Ammon's horn (tissue), 1 donor: ENCODE results near the gene UNC5C.
A peak's percentile ranks its signal among the peaks of the same experiment; 100 is the strongest.
"Not testable (repeated sequence)": the region's sequence is repeated elsewhere in the genome, so short reads cannot be mapped to it uniquely, and the experiment has no call there.

Source experiments
- DNase-seq: peaks from one replicate; pipeline ENCODE4 v3.0.0-alpha.2; 2016; ENCODE audit warnings: low spot score

Gene UNC5C

DNA sequence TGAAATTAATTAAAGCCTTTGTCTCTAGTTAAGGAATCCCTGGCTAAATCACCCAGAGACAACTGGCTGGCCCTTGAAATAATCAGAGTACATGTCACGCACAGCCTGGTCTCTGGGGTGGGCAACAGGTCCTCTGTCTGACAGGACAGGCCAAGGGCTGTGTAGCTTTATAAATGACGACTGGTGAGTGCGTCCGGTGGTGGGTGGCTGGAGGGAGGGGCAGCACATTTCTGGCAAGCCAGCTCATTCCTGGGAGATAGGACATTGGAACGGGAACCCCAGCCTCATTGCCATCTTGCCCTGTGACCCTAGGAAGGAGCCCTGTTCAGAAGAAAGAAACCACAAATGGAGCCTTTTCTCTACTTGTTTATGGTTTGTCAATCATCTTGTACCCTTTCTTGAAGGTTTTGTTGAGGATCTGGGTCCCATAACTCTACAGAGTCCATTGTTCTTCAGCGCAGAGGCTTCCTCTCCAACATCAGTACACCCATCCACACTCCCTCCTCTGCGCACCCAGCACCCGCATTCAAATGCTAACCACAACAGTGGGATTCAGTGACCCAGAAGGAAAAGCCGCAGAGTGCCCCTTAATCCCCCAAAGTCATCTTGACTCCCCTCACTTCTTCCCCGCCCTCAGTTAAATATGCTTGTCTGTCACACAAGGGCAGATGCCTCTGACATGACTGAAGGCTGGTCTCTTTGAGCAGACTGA, 368.1 kb downstream of the UNC5C start:
- no peak for DNase-seq

DNA sequence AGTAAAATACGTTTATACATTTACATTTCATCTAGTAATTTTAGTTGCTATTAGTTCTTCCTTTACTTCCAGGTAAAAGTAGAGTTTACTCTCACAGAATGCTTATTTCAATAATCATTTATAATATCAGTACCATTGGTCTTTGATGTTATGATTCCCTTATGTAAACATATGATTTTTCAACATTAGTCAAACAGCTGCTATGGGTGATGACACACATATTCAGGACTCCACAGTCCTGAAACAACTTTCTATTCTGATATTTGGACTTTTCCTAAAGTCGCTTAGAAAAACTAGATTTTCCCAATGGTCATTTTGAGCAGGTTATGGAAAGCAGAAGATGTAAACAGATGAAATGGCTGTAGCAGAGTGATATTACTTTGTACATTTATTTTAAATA, 369.8 kb downstream of the UNC5C start:
- no peak for DNase-seq

DNA sequence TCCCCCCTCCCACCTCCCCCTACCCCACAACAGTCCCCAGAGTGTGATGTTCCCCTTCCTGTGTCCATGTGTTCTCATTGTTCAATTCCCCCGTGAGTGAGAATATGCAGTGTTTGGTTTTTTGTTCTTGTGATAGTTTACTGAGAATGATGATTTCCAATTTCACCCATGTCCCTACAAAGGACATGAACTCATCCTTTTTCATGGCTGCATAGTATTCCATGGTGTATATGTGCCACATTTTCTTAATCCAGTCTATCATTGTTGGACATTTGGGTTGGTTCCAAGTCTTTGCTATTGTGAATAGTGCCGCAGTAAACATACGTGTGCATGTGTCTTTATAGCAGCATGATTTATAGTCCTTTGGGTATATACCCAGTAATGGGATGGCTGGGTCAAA, 377.4 kb downstream of the UNC5C start:
- DNase-seq, result not testable (repeated sequence)

DNA sequence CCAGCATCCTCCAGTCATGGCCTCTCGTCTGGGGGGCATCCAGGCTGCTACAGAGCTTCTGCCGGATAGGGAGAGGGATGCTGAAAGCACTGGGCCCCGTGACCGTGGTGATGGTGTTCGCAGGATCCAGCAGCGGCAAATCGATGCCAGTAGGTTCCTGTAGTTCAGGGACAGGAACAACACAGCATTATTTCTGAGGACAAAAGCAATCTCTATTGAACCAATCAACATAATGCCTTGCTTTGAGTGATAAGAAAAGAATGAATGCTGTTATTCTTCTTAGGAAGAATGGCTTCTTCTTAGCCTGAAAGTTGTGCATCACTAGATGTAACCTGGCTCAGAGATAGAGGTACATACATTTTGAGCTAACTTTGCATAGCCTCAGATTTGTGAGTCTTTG, 378.6 kb downstream of the UNC5C start:
- DNase-seq, result peak; percentile 88

DNA sequence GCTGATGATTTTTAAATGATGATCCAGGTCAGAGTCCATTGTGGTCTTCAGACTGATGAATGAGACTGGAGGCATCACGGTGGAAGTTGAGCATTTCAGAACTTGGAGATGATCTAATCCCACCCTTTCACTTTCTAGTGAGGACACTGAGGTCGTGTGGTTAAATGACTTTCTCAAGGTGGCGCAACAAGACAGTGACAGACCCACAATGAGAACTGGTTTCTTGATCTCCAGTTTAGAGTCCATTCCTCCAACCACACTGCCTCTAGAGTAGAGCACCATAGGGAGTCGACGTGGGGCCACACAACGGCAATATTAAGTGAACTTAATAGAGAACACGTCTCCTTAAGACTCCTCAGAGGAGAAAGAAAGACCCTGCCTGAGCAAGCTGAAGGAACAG, 381.0 kb downstream of the UNC5C start:
- DNase-seq, result no peak

DNA sequence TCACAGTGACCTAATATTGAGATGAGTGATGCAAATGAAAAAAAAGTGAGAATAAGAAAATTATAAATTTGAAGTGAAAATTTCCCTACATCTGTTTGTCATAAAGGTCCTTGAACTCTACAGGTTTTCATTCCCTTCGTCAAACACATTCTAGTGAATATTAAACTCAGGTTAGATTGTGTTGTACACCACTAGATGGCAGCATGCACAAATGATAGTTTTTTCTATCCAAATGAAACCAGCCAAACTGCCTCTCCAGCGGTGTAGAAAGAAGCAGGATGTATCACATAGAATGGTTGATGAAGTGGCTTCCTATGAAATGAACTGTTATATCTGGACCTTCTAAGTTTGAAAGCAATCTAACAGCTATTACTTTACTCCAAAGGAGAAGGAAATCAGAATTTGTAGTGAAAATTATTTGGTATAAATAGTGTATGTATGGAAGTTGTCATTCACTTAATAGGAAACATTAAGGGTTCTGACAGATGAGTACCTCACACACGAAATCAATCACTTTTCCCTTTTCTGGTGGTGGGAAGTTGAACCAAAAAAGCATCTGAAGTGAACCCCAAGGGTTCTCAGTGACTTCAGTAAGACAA, 382.7 kb downstream of the UNC5C start:
- DNase-seq, result peak; percentile 91

DNA sequence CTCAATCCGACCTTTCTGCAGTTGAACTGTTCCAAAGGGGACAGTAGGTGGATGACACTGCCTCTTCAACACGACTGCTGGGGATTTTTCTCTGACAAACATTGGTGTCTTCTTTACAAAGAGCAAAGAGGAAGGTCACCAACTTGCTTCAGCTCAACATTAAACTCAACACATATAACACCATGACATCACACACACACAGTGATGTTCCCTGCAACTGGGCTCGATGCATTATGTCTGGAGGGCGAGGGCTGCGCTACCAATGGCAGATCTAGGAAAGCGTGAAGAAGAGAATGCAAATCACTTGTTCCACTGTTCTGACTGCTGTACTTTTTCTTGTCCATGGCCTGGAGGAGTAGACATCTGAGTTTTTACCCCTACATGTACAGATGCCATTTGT, 385.9 kb downstream of the UNC5C start:
- no peak for DNase-seq

DNA sequence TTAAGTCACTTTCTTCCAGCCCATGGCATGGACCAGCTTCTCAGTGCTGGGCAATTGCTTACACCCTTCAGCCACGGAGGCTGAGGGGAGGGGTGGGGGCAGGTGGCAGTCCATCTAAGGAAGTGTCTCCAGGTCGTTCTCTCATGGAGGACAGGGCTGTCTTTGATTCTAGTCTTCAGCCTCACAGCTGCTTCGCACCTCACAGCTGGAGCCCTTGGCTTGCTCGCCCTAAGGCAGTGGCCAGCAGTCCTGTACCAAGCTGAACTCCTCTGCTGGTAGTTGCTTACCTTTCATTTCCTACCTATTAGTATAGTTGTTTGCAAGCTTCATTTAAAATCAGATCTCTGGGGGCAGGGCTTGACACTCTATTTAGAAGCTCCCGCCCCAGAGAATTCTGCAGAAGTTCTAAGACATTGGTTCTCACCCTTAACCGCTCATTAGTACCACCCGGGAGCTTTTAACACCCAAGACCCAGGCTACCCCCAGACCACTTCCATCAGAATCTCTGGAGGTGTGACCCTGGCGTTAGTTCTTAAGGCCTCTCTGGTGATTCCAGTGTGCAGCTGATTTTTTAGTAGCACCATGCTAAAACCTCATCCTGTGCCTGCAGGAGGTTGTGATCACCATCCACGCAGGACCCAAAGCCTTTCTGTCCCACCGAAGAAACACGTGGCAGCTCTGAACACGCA, 386.8 kb downstream of the UNC5C start:
- DNase-seq, result no peak

DNA sequence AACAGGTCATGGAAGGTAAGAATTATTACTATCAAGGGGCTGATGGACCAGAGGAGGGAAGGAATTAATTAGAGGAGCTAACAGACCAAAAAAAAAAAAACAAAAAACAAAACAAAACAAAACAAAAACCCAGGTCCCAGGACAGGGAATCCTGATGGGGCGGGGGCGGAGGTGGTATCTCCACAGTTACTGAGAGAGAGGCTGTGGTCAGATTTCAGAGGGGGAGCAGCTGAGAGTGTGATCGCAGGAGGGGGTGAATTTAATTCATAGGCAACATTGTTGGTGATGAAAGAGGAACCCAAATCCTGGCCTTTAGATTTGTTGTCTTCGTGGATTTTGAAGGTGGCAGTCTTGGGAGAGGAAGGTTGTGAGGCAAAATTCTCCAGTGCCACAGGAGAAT, 389.4 kb downstream of the UNC5C start:
- no peak for DNase-seq

DNA sequence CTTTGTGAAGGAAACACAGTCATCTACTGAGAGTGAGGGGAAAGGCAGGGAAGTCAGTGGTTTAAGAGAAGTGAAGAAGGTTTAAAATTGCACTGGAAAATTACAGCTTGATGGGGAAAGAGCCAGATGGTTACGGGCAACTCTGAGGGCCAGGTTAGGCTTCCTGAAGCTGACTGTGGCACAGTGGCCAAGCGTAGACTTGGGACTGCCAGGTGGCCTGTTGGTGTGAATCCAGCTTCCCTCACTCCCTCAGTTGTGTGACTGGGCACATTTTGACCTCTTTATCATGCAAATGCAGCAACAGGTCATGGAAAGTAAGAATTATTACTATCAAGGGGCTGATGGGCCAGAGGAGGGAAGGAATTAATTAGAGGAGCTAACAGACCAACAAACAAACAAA, 390.1 kb downstream of the UNC5C start:
- no peak for DNase-seq

DNA sequence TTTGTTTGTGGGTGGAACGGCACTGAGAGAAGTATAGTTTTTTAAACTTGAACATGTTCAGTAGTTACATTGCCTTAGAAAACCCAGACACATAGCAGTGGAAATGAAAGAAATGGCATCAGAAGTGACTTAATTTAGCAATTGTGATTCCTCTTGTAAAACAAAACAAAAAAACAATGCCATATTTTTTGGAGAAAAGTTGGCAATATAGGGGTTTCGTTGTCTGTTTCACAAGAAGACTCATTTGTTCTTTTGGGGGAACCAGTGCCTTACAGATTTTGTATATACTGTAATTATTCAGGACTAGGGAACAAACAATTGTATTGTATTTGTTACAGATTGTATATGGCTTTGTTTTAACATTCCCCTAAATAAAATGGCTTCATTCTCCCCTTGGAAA, 390.7 kb downstream of the UNC5C start:
- no peak for DNase-seq

DNA sequence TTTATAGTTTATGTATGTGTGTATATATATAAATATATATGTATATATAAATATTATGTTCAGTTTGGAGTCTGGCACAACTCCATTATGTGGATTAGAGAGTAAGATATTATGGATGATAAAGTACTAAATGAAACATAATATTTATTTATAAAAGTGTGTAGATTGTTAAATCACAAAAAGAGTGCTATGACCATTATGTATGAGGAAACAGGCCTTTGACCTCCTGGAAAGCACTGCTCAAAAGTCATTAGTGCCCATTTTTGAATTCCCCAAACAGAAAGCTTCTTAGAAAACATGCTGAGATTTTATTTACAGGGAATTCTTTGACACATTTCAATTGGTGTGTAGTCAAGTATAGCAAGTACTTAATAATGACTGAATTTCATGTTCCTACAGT, 391.2 kb downstream of the UNC5C start:
- no peak for DNase-seq

DNA sequence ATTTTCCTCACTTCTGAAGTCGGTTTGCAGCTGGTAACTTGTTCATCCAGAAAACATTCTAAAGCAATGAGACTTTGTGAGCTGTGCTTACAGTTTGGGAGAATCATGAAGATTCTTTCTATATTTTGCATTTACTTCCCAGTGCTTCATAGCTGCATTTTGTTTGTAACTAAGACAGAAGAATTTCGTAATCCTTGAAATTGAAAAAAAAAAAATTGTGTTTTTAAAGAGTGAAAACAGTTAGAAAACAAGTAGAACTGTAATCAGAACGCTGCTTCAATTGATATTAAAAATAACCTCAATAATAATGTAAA, 392.4 kb downstream of the UNC5C start:
- no peak for DNase-seq

DNA sequence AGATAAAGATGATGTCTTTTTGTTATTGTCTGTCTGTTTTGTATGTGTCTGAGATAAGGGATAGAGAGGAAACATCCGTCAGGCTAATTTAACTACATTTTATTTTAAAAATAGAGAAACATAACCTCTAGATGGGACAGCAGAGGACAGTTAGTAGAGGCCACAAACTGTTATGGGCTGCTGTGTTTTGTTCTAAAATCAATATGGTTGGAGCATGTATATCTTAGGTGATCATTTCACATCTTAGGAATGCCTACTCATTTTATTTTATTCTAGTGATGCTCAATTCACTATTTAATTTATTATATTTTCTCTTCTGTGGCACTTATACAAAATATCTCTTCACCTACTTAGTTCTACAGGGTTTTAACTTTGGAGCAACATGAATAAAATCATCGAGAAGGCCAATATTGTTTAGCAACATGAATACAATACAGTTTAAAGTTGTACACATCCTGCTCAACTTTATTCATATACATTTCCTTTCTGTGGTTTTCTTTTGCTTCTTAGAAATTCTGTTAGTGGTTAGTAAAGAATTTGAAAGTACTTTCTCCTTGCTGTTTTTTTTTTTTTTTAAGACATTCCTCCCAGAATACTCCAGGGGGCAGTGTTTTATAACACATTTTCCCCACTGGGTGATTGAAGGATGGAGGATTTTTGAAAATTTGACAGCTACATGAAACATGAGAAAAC, 392.9 kb downstream of the UNC5C start:
- DNase-seq, result no peak

DNA sequence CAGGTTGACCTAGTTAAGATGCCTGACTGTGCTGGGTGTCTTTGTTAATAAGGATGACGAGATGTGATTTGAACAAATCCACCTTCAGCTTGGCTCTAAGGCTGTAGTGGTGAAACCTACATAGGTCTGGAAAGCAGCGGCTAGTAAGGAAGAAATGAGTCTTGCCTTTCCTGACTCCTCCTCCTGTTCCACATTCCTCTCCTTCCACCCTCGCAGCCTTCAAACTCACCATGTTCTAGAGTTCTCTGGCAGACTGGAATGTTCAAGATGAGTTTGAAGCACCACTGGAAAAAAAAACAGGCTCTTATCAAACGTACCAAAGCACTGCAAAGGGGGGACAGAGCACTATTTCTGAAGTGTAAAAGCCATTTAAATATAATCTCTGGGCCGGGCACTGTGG, 395.6 kb downstream of the UNC5C start:
- no peak for DNase-seq

DNA sequence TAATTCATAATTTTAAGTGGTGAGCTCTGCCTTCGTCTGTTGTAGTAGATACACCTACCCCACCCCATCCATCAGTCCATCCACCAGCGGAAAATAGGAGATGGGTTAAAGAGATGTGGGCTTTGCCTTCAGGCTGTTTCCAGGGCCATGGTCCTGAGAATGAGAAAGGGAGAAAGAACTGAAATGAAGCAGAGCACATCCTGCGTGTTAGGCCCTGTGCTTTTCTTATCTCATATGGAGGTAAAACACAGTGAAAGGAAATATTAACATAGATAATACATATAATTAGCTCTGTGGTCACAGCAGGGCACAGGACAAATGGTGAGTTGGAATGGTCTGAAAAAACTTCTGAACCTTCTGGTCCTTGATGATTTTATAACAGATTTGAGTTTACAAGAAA, 397.5 kb downstream of the UNC5C start:
- DNase-seq, result no peak

DNA sequence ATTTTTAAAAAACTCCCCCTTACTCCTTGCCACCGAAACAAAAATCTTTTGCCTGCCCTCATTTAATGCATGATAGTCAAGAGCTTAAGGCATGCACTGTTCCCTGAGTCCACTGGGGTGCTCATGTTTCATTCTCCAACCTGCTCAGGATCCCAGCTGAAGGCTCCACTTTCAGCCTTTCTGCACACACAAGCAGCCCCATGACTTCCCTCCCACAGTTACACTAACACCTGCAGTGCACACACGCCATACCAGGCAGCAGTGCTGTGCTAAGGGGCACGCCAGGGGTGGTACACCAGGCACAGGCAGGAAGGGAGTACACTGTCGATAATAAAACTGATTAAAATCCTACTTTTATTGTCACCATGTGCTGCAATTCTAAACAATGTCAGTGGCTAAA, 405.8 kb downstream of the UNC5C start:
- DNase-seq, result no peak

DNA sequence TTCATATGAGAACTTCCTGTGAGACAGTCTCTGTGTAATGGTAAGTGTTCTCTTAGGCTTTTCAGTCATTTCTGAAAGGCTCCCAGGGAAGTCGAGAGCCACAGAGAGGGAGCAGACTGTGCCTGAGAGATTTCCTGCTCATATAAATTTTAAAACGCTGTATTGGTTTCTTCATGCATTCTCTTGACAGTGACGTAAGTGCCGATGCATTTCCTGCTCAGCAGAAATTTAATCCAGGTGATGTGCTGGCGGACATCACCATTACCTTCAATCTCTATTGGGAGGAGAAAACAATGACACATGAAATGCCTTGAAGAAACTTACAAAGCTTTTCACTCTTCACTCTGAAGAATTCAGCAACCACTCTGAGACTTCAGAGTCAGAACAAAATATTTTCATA, 407.4 kb downstream of the UNC5C start:
- DNase-seq, result no peak

DNA sequence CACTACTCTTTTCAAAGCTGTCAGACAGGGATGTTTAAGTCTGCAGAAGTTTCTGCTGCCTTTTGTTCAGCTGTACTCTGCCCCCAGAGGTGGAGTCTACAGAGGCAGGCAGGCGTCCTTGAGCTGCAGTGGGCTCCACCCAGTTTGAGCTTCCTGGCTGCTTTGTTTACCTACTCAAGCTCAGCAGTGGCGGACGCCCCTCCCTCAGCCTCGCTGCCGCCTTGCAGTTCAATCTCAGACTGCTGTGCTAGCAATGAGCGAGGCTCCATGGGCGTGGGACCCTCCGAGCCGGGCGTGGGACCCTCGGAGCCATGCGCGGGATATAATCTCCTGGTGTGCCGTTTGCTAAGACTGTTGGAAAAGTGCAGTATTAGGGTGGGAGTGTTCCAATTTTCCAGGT, 409.3 kb downstream of the UNC5C start:
- DNase-seq, result not testable (repeated sequence)

DNA sequence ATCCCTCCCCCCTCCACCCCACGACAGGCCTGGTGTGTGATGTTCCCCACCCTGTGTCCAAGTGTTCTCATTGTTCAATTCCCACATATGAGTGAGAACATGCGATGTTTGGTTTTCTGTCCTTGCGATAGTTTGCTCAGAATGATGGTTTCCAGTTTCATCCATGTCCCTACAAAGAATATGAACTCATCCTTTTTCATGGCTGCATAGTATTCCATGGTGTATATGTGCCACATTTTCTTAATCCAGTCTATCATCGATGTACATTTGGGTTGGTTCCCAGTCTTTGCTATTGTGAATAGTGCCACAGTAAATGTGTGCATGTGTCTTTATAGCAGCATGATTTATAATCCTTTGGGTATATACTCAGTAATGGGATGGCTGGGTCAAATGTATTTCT, 414.8 kb downstream of the UNC5C start:
- DNase-seq, result not testable (repeated sequence)

DNA sequence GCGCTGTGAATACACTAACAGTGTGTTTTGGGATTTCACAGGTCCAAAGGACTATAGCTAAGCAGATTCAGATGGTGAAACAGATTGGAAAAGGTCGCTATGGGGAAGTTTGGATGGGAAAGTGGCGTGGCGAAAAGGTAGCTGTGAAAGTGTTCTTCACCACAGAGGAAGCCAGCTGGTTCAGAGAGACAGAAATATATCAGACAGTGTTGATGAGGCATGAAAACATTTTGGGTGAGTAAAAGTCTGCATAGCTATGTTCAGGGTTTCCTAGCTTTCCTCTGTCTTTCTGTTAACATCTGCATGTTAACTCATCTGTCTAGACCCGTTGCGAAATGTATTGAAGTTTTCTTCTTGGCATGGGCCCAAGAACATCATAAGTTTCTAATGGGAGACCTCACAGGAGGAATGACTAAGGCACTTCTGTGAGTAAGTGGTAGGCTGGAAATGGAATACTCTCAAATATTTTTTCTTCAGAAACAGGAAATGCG, 418.9 kb downstream of the UNC5C start:
- DNase-seq, result peak; percentile 23

DNA sequence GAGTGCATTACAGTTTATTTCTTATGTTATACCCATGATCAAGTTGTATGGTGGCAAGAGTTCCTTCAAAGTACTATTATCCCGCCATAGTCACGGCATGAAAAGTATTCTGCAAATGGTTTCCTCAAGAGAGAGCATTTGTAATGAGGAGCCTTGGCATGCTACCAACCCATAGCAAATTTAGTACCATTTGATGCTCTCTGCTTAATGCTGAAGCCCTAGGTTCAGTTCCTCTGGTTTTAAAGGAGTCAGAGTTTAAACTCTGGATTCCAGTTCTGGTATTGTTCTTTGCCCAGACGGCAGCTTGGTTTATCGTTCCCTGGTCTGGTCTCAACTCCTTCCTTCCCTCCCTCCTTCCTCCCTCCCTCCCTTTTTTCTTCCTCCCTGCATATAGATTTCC, 419.7 kb downstream of the UNC5C start:
- DNase-seq, result no peak

DNA sequence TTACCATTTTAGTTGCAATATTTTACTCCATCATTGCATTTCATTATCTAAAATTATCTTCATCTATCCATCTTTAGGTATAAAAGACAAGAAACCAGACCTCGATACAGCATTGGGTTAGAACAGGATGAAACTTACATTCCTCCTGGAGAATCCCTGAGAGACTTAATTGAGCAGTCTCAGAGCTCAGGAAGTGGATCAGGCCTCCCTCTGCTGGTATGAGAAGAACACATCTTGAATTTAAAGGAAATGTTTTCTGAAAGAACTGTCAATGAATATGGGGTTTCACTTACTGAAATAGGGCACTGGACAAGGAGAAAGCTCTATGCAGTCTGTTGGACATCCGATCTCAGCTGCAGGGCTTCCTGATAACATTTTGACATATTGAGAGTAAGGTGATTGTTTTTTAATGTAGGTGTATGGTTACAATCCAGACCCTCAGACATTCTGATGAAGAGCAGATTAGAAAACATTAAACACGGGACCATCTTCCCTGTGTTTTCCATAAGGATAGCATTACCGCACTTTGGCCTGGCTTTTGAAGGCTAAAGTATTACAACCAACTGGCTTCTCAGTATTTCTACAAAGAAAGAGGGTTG, 423.8 kb downstream of the UNC5C start:
- DNase-seq, result peak; percentile 72
